EL (cell line): Measurements from ENCODE around the gene GDA.

Experiments used
- DNase-seq: peaks from one replicate; pipeline ENCODE4 v3.0.0-alpha.2; 2016

Gene GDA

GRCh38 chr9:72151104-72151503 is 1.9 kb downstream of the GDA start:
- no peak for DNase-seq

GRCh38 chr9:72154468-72155285 is 5.4 kb downstream of the GDA start:
- no peak for DNase-seq

GRCh38 chr9:72155301-72155700 is 6.1 kb downstream of the GDA start:
- DNase-seq = no peak

- no peak for DNase-seq
Measured at GRCh38 chr9:72156586-72156985, 7.3 kb downstream of the GDA start.

GRCh38 chr9:72158680-72159079 is 9.4 kb downstream of the GDA start:
- no peak for DNase-seq

- no peak for DNase-seq
Measured at GRCh38 chr9:72160446-72161123, 11.3 kb downstream of the GDA start.

GRCh38 chr9:72165326-72165725 is 16.1 kb downstream of the GDA start:
- DNase-seq = no peak

GRCh38 chr9:72165821-72166547 is 16.7 kb downstream of the GDA start:
- DNase-seq = no peak

- DNase-seq = no peak
Measured at GRCh38 chr9:72168075-72168474, 18.8 kb downstream of the GDA start.

- DNase-seq = no peak
Measured at GRCh38 chr9:72169178-72169577, 19.9 kb downstream of the GDA start.

- DNase-seq = no peak
Measured at GRCh38 chr9:72173080-72173479, 23.8 kb downstream of the GDA start.

- DNase-seq = no peak
Measured at GRCh38 chr9:72185561-72185960, 36.3 kb downstream of the GDA start.

GRCh38 chr9:72187121-72187695 is 38.0 kb downstream of the GDA start:
- DNase-seq = no peak

- no peak for DNase-seq
Measured at GRCh38 chr9:72188232-72188631, 39.0 kb downstream of the GDA start.

GRCh38 chr9:72193478-72193881 is 44.2 kb downstream of the GDA start:
- no peak for DNase-seq

GRCh38 chr9:72199238-72199637 is 50.0 kb downstream of the GDA start:
- DNase-seq = no peak

- DNase-seq = no peak
Measured at GRCh38 chr9:72200452-72200851, 51.2 kb downstream of the GDA start.

GRCh38 chr9:72202009-72202408 is 52.8 kb downstream of the GDA start:
- DNase-seq = no peak

GRCh38 chr9:72203205-72203803 is 54.1 kb downstream of the GDA start:
- peak; percentile 21 for DNase-seq

- DNase-seq = no peak
Measured at GRCh38 chr9:72204062-72204461, 54.8 kb downstream of the GDA start.

- no peak for DNase-seq
Measured at GRCh38 chr9:72205513-72205912, 56.3 kb downstream of the GDA start.

- no peak for DNase-seq
Measured at GRCh38 chr9:72207278-72207677, 58.0 kb downstream of the GDA start.

GRCh38 chr9:72210522-72210921 is 61.3 kb downstream of the GDA start:
- DNase-seq = no peak
